CD4-positive, alpha-beta T cell treated with Interleukin-21 for 1 hour (primary cell): Measurements from ENCODE around the gene BCAR1.
"Not testable (repeated sequence)": the region's sequence is repeated elsewhere in the genome, so short reads cannot be mapped to it uniquely, and the experiment has no call there.

Experiments used
- DNase-seq: peaks from one replicate; pipeline ENCODE4 v3.0.0-alpha.2; 2020

BCAR1 gene

DNA sequence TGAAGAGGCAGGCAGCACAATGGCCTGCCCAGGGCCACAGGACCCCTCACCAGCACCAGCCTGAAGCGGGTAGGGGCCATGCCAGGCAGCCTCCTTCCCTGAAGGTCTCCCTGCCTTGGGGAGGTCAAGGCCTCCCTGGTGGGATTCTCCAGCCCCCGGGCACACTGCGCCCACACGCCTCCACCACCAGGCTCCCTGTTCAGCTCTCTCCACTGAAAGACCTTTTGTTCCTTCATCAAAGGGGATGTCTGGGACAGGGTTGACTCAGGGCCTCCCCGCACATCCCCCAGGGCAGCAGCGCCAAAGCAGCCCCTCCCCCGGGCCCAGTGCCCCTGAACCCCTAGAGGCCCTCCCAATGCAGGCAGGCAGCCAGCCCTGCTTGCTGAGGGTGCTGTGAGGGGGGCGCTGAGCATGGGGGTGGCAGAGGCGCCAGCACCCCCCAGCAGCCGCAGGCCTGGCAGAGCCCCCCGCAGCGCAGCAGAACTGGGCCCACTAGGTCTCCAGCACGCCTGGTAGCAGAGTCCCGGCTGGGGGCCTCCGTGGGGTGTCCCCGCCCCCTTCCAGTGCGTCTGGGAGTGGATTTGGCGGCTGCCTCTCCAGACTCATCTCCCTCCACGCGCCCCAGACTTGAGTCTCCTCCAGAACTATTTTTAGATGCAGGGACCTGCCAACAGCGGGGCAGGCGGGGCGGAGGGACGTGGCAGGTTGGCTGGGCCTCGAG lies 13.1 kb downstream of the BCAR1 start:
- DNase-seq = no peak

DNA sequence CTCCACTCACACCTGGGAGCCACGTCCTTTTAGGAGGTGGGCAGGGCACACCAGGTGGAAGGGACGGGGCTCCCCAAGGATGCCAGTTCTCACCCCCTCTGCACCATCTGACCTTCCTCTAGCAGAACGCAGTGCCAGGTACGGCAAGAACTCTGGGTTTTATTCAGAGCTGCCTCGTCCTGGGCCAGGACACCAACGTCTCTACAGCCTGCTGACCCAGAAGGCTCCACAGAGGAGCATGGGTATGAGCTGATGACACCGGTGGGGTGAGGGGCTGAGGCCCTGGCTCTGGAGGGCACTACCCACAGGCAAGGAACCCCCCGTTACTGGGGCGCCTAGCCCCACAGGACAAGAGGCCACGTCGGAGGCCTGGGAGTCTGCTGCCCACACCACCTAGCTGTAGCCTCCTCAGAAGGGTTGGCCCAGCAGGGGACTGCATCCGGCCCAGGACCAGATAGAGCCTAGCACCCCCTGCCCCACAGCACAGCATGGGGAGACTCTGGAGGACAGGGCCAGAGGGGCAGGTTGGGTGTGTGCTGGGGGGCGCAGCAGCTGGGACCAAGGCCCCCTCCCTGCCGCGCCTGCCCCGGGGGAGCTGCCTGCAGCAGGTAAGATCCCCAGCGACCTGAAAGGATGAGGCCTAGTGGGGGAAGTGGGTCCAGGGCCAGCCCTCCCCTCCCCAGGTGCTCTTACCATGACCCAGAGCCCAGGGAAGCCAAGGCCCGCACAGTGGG lies 13.9 kb downstream of the BCAR1 start:
- DNase-seq = no peak

DNA sequence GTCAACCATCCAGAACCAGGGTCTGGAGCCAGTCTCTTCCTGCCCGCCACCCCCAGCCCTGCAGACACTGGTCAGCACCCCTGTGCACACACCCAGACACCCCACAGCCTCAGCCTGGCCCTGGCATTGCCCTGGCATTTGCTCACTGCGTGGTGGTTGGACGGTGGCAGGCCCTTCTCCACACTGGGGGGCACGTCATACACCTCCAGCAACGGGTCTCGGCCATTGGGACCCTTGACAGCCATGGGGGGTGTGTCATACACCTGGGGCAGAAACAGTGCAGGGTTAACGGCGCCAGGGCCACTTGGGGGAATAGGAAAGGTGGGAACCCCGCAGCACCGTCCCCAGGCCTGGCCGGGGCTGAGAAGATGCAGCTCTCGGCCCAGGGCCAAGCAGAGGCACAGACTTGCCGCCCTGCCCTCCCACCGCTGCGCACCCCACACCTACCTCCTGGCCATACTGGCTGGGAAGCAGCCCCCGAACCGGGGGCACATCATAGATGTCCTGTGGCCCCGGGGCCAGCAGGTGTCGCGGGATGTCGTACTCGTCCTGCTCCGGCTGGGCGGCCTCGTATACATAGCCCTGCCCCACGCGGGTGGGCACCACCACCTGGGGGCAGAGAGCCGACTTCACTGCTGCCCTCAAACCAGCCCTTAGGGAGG lies 14.6 kb downstream of the BCAR1 start:
- DNase-seq = no peak

DNA sequence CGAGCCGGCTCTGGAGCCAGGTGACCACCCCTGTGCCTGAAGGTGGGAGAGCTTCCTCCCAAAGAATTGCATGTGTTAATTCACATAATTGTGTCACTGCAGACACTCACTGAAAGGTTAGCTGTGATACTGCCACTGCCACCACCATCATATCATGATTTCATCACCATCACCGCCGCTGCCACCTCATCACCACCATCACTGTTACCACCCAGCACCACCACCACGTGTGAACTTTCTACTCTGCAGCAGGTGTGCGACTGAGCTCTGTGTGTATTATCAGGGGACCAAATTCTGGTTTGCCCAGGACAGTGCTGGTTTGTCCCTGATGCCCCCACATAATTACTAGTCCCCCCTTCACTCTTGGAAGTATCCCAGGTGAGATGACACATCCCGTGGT lies 15.2 kb downstream of the BCAR1 start:
- no peak for DNase-seq

DNA sequence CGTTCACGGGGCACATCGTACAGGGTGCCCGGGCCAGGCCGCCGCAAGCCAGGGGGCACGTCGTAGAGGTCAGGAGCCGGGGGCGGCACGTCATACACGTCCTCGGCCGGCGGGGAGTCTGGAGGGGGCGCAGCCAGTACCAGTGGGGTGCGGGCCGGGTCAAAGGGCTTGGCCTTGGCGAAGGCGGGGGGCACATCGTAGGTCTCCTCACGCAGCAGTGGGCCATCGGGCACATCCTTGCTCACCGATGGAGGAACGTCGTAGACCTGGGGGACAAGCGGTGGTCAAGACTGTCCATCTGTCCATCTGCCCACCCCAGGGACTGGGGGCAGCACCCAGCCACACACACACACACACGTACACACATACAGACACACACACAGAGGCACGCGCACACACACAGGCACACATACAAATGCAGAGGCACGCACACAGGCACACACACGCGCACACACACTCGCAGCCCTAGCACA lies 15.7 kb downstream of the BCAR1 start:
- no peak for DNase-seq

DNA sequence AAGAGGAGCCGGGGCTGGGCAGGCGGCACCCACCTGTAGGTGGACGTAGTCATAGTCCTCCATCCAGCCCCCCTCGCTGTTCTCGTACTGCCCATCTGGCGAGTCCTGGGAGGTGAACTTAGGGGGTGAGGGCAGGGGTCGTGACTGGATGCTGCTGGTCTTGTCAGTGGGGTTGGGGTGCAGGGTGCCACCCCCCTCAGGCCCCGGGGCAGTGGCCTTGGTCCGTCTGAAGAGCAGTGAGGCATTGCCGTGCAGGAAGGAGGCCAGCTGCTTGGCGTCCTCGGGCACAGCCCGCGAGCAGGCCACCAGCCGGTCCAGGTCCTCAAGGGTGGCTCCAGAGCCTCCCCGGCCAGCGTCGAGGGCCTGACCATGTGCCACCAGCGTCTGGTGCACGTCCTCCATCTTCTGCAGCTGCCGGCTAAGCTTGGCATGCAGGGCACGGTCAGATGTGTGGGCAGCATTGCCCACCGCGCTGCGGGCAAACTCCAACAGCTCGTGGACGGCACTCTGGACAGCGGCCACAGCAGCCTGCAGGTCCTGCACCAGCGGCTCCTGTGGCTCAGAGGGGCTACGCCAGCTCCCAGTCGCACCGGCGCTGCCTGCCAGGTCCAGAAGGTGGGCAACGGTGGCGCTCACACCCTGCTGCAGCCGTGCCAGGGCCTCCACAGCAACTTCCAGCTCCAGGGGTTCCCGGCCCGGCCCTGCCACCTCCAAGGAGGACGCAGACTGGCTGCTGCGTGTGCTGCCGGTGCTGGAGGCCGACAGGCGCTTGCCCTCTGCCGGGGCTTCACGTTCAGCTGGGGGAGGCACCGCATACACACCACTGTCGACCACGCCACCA lies 16.3 kb downstream of the BCAR1 start:
- no peak for DNase-seq

DNA sequence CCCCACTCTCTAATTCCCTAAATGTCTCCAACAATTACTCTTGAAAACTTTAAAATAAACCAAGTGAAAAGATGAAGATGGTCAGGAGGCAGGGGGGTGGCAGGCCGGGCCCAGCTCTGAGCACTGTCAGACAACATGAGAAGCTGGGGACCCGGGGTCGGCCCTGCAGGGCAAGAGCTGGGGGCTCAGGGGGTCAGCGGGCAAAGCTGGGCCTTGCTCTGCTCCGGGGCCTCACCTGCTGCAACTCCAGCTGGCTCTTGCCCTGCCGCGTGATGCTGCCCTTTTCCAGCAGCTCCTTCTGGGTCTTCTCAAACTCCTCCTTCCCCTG lies 17.8 kb downstream of the BCAR1 start:
- DNase-seq = no peak

DNA sequence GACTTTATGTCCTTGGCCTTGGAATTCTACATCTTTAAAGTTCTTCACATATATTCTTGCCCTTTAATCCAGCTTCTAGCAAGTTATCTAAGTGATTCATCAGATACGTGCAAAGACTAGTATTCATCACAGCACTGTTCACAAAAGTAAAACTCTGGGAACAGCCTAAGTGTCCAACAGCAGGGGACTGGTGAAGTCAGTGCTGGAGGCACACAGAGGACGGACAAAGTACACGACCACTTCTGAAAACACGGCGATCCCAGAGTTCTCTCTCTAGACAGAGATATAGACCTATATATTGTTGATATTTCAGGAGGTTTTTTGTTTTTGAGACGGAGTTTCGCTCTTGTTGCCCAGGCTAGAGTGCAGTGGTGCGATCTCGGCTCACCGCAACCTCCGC lies 19.9 kb downstream of the BCAR1 start:
- no peak for DNase-seq

DNA sequence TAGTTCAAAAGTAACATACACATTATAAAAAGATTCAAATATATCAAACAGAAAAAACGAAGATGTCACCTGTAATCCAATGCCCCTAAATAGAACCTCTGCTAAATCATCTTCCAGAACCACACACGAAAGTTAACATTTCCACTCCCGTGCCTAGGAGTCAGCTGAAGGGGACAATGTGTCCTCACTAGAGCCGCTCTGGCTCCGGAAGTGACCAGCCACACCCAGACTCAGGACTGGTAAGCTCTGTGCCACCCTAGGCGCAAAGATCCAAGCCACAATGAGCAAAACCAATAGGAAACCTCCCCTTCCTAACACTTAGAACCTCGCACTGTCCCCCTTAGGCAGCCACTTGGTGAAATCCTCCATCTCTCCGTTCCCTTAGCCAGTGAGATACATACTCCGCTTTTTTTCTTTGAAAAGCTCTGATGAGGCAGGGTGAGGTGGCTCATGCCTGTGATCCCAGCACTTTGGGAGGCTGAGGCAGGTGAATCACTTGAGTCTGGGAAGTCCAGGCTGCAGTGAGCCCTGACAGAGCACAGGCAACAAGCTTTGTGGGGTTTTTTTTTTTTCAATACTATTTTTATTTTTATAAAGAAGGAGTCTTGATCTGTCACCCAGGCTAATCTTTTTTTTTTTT lies 20.8 kb downstream of the BCAR1 start:
- no peak for DNase-seq

DNA sequence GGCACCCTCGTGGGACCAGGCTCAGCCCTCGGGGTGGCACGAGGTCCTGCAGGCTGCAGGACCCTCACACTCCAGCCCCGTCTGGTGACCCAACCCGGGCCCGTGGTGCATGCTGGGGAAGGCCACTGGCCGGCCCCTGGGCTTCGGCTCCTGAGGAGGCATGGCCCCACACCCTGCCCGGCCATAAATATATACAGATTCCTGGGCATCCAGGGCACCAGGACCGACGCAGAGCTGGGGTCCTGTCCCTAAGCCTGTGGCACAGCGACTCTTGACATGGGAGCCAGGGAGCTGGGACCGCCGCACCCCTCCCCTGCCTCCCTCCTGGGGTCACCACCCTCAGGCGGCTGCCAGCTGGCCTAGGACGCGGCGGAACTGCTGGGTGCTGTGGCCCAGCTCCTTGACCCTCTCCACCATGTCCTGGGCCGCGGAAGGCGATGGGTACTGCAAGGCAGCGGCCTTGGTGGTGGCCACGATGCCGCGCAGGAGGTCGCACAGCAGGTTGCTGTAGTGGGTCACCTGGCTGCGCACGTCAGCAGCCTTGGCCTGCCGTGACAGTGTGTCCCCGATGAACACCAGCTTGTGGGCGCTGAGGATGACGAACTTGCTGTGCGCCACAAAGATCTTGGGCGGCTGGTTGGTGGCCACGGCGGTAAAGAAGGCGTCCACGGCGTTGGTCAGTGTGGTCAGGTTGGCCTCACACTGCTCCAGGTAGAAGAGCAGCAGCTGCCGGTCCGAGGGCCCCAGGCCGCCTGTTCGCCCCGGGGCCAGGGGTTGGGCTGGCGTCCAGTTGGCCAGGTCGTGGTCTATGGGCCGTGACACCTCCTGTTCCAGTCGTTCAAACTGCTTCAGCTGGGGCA lies 22.0 kb downstream of the BCAR1 start:
- DNase-seq = no peak

DNA sequence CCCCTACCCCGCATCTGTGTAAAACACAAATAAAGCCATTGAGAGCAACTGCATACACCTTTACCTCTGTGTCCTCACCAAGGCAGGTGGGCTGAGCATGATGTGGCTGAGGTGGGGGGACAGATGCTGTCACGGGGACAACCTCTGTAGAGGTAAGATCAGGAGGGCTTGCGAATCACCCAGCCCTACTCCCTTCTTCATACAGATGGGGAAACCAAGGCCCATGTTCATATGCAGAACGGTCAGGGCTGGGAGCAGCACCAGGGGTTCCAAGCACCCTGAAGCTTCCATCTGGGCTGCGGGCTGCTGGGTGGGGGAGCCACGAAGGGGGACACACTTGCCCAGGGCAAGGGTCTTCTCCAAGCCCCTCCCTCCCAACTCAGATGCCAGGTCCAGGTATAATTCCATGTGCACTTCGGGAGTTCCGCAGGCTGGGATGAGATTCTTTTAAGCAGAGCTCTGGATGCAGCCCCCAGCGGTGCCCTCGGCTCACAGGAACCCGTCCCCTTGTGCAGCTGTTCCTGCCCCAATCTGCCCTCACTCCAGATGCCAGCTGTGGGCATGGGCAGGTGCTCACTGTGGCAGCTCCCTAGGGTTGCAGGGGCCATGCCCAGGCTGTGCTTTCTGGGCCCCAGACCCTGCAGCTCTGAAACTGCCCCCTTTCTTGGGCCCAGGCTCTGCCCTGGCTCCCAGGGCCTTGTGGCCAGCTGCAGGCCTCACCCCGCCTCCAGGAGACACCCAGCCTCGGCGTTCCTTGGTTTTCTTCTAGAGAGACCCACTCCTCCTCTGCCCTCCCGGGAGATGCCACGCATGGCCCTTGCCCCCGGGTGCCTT lies 23.1 kb downstream of the BCAR1 start:
- no peak for DNase-seq

DNA sequence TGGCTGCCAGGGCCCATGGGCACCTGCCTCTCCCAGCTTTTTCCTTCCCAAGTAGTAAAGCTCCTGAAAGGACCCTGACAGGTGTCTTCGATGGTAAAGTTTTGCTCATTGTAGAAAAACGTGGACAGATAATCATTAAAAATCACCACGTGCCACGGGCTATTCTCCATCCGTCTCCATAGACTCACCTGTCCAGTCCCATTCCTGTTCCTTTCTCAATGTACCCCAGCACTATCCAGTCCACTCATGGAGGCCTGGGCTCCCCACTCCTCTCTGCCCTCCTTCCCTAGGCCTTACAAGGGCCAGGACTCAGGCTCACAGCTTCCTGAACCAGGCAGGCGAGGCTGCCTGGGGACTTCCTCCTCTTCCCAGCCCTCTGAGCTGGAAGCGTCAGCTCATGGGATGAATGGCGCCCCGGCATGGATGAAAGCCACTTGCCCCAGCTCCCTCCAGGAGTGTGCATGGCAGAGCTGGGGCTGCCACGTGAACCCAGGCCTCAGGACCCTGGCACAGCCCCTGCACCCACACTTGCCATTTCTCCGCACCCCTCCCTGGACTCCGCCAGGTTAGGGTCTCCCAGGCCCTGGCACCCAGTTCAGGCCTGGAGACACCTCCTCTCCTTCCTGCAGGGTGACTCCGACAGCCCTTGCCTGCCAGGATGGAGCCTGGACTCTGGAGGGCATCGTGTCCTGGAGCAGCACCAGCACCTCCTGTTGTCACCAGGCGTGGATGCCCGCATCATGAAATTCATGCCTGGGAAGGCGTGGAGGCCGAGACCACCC lies 23.9 kb downstream of the BCAR1 start:
- DNase-seq = no peak

DNA sequence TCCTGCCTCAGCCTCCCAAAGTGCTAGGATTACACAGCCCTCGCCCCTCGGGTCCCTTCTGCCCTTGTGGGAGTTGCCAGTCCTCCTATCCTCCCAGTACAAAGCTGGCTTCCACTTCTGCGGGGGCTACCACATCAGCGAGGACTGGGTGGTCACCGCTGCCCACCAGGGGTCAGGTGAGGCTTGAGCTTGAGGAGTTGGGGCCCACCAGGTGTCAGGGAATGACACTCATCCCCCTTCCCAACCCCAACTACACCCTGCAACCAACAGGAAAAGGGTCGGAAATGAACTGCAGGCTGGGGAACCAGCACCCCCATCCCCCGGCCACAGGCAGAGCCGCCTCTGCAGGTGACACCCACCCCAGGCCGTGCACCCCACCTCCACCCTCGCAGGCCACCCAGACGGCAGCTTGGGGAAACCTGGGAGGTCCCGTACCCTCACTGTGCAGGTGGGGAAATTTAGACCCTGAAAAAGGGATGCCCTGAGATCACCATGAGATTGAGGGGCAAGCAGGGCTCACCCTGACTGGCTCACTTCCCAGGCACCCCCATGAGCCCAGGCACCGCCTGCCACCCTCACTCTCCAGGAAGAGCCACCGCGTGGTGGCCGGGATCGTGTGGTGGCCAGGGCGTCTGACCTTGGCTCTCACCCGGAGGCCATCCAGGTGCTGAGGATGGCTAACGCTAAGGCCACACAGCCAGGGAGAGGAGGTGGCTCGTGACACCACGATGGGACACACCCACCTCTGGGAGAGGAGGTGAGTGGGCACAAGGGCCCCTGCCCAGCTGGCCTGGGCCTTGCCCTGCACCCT lies 24.7 kb downstream of the BCAR1 start:
- DNase-seq = no peak

DNA sequence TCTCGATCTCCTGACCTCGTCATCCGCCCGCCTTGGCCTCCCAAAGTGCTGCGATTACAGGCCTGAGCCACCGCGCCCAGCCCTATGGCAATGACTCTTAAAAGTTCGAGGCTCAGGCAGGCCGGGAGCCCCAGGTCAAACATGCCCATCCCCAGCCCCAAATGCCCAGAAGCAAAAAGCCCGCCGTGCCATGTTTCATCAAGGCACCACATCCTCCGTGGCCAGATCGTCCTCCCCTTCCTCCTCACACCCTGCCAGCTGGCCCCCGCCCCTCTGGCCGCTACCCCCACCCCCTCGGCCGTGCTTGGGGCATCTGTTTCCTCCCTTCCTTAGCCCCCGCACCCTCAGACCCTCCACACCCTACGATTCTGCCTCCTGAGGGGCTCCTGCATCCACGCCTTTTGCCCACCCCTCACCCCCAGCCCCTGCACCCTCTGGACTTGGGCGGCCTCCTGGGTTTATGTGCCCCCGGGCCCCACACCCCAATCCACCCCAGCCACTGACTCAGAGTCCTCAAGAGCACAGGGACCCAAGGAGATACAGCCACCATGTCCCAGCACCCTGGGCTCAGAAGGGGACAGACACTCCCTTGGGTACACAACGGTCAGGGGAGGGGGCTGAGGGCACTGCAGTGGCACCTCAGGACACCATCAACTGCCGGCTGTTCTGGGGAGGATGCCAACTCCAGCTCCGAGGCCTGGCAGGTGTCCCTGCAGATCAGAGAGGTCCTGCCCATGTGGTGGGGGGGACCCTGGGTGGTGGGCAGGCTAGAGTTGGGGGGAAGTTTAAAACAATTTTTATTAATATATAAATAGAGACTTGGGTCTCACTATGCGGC lies 25.5 kb downstream of the BCAR1 start:
- DNase-seq = no peak

DNA sequence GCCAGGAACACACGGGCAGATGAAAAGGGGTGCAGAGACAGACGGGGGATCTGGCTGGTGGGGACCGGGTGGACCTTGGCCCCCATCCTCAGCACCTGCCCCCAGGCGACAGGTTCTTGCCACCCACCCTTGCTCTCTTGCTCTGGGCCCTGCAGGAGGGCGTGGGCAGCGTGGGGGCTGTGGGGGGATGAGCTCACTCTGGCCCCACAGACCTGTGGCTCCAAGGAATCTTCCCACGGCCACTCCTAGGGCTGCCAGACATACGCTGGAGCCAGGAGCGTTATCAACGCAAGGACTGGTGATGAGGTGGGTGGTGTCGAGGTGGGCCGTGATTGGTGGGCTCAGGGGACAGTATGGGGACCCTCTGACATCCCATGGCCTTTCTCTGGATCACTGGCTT lies 26.3 kb downstream of the BCAR1 start:
- DNase-seq = no peak

DNA sequence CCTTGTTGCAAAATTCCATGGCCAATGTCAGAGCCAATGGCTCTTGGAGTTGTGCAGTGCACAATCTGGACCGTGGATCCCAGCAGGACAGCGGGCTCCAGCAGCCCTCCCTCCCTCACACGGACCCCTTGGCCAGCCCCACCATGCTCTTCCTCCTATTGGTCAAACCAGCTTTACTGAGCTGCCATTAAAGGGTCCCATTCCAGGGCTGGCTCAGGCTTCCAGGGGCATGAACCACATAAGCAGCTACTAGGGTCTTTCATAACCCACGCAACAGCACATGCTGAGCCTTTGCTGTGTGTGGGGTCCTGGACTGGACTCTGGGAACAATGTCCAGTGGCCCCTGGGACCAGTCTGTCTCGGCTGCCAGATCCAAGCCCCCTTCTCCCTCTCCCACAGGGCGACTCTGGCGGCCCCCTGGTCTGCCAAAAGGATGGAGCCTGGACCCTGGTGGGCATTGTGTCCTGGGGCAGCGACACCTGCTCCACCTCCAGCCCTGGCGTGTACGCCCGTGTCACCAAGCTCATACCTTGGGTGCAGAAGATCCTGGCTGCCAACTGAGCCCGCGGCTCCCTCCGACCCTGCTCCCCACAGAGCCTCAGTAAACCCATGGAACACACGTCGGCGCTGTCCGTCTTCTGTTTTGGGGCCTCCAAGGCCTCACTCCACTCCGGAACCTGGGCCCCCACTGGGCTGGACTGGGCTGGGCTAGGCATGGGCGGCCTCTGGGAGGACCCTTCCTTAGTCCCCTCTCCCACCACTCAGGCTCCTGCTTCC lies 26.9 kb downstream of the BCAR1 start:
- DNase-seq = no peak

DNA sequence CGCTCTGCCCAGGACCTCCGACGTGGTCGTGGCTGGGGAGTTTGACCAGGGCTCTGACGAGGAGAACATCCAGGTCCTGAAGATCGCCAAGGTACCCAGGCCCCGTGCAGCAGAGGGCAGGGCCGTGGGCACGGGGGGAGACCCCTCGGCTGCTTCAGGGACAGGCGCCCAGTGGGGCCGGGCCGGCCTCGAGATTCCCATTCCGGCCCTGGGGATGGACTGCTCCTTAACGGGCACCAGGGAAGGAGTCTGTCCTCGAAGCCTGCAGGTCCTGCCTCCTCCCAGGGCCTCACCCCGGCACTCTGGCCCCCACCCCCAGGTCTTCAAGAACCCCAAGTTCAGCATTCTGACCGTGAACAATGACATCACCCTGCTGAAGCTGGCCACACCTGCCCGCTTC lies 28.3 kb downstream of the BCAR1 start:
- DNase-seq = not testable (repeated sequence)
